GM18867 (cell line): ENCODE data around the gene HCN3.

Experiments
- ATAC-seq: cut with Tn5 transposase; IDR thresholded peaks from one replicate; pipeline ENCODE4 v1.9.1; 2021; ENCODE audit warnings: mild to moderate bottlenecking, moderate library complexity; ENCODE audit not compliant: unreplicated experiment

Gene HCN3

DNA sequence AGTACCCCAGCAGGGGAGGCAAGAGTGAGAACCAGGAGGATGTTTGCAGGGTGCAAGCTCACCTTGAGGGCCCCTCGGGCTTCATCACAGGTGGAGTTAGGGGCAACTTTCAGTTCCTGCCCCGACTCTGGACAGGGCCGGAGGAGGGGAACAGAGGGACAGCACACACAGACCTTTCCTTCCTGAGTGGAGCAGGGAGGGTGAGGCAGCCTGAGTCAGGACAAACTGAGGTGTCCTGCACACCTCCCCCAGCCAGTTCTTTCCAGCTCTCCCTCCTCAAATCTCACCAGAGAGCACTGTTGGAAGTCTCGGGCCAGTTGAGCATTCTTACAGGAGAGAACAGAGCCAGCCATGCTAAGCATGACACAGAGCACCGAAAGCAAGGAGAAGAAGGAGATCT is 23.5 kb upstream of the HCN3 start:
- ATAC-seq = no peak

DNA sequence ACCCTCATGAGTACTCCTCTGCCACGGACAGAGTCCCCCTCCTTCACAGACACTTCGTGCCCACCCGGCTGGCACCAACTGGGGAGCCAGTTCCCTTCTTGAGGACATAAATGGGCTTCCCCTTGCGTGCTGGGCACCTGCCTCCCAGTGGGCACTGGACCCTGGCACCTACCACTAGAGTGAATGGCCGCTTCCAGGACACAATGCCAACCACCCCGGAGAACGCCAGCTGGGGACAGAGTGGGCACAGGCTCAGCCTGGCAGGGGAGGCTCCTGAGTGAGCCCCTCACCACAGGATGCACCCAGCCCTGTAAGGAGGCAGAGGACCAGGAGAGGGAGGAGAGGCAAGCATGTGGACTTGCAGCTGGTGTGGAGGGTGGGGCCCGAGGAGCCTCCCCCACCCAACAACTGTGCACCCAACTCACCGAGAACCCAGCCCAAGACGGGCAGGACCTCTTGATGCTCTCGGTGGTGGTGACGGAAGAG is 23.0 kb upstream of the HCN3 start:
- no peak for ATAC-seq

GRCh38 chr1:155254714-155255242 is 22.5 kb upstream of the HCN3 start:
- ATAC-seq = no peak

GRCh38 chr1:155255243-155256007 is 21.8 kb upstream of the HCN3 start, which contains the start of gene ENTREP3:
Gene ENTREP3 (minus strand): TSS chr1:155255483. CDS start chr1:155254877, 606 bp downstream.
- ATAC-seq = peak; percentile 43

- ATAC-seq = no peak
Measured at GRCh38 chr1:155256058-155256852, 21.0 kb upstream of the HCN3 start.

GRCh38 chr1:155260276-155260675 is 17.0 kb upstream of the HCN3 start:
- ATAC-seq = no peak

- peak; percentile 6 for ATAC-seq
Measured at GRCh38 chr1:155261493-155261851, 15.8 kb upstream of the HCN3 start.

DNA sequence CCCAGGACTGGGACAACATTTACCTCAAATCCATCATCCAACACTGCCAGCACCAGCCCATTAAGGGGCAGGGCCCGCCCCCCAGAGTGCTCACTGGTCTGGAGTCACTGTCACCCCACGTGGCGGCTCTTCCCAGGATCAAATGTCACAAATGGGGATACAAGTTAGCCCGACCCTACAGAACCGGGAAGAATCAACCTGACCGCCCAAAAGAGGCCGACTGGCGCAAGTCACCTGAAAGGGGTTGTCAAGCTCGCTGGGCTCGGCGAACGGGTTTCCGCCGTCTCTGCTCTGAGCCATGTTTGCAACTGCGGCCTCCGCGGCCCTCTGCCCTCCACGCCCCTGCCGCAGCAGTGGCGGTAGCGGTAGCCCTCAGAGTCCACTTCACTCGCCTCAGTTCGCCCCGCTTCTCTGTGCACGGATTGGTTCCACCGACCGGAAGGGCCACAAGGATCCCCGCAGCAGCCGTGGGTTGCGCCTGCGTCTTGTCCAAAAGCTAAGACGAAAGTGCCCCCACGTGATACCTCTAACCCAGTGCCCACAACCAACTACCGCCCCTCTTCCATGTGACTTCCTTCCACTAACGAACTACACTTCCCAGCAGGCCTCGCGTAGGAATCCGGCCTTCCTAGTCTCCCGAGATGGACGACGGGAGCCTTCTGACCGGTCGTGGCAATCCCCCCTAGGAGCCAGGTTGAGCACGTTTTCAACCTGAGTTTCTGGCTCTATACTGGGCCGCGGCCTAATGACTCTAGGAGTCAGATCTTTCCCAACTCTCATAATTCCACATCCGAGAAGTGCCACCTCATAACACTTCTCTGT is 15.2 kb upstream of the HCN3 start, which contains the start of gene SCAMP3:
Gene SCAMP3, minus strand, starts transcription at position 509 of the 822 bp plus-strand sequence. Its CDS starts 209 bp downstream, at position 300.
- peak; percentile 88 for ATAC-seq

DNA sequence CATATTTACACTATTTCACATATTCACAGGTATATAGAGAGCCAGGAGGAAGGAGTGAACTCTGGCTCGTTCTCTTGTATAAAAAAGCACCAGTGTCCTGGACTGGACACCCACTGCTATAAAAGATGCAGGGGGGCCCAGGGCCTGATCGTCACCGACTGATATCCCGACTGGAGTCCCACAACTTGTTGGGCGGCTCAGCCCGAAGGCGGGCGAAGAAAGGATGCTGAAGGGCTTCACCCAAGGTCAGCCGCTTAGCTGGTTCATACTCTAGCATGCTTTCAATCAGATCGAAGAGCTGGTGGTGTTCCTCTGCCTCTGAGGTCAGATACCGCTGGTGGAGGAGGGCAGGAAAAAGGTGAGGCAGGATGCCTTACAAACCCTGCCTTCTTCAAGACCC is 14.2 kb upstream of the HCN3 start:
- ATAC-seq = no peak

DNA sequence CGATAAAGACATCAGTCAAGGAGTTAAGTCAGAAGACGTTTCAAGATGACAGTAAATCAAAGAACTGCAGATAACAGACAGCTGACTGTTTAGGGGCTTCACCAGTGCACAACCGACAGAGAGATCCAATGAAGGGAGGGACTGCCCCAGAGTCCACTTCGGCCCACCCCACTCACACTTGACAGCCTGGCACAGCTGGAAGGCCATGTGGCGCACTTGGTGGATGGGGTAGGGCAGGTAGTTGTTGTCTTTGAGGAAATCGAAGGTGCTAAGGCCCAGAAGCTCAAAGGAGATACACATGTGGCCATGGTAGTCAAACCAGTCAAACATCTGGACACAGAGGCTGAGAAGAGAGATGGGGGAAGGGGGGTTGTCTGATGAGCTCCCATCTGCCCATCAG is 10.7 kb upstream of the HCN3 start:
- no peak for ATAC-seq

DNA sequence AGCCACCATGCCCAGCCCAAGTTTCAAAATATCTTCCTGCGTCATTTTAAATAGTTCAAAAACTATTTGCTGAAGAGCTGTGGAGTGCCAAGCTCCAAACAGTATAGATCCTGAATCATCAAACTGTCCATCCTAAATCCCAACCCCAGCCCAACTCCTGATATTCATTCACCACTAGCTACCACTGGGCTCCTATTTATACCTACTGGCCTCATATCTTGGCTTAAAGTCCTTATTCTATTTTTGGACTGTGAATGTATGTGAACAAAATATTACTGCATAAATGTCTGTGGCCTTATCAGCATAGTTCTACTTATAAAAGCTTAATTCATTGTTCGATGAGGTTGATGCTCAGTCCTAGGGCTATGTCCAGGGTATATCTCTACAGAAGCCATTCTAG is 9.9 kb upstream of the HCN3 start:
- ATAC-seq = no peak

DNA sequence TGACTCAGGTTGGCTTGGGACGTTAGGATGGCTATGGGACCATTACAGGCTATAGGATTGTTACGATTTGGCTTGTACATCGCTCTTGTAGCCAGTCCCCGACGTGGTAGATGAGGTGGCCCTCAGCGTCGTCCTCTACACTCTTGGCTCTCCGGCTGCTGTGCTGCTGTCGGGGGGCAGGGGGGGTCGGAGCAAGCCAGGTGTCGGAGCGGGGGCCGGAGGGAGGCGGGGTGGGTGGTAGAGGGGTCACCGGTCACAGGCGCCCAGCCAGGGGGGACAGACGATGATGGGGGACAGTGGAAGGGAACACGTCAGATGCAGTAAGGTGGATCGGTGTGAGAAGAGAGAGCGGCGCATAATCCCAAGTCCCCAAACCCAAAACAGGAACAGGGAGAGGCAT is 8.6 kb upstream of the HCN3 start:
- no peak for ATAC-seq

GRCh38 chr1:155269381-155269780 is 7.9 kb upstream of the HCN3 start:
- no peak for ATAC-seq

DNA sequence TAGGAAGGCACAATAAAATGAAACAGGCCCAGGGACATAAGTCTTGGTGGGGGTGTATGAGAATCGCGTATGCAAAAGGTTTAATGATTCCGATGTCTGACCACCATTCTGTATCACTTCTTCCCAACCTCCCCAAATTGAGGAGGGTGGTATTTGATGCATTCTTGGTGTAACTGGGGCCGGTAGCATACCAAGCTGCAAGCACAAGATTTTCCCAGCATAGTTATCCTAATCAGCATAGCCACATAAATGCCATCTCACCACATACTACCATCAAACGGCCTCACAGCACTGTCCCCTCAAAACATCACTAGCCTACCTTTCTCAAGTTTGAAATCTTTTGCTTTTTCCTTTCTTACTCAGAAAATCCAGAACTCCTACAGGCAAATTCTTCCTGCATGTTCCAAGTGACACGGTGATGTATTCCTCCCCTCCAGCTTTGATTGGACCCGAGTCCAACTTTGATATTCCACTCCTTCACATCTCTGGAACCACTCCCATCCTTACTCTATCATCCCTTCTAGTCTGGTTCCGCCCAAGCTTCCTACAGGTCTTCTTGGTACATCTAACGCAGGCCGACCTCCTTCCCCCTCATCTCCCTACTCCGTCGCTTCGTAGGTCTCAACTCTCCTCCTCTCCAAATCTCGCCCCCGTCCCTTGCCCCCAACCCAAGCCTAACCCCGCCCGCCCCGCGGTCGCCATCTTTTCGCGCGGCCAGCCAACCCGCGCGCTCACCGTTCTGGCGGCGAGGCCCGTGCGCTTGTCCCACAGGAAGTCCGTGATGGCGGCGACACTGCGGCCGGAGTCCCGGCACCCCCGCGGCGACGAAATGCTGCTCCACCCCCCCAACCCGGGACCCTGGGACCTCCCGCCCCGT is 4.6 kb upstream of the HCN3 start:
- peak; percentile 22 for ATAC-seq

- peak; percentile 77 for ATAC-seq
Measured at GRCh38 chr1:155273343-155274245, 3.7 kb upstream of the HCN3 start, which contains the start of gene CLK2. Gene CLK2 (minus strand): TSS chr1:155273504. CDS start chr1:155270977, 2,527 bp downstream.

- ATAC-seq = no peak
Measured at GRCh38 chr1:155277902-155278688, 832 bp downstream of the HCN3 start.

DNA sequence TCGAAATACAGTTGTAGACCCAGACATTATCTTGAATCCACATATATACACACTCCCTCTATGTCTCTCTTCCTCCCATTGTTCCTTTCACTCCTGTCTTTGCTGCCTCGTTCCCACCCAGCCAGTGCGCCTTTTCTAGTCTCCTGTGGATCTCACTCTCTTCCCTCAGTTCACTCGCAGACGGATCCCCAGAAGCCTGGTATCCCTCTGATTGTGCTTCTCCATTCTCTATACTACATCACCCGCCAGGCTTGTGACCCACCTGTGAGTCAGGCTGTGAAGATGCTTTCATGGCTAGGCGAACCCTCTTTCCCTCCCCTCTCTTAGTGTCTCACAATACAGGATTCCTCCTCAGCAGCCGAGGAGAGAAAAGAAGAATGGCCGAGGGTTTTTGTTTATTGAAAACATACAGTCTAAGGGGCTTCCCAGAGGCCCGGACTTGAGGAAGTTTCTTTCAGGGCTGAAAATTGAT is 1.5 kb downstream of the HCN3 start:
- no peak for ATAC-seq

- ATAC-seq = no peak
Measured at GRCh38 chr1:155279268-155279667, 2.0 kb downstream of the HCN3 start.
